ENCODE measurements around the gene MMP2.

GRCh38 chr16:55498101-55498500 lies 19.1 kb downstream of the MMP2 start:
- TF ChIP-seq, protein P1, sequence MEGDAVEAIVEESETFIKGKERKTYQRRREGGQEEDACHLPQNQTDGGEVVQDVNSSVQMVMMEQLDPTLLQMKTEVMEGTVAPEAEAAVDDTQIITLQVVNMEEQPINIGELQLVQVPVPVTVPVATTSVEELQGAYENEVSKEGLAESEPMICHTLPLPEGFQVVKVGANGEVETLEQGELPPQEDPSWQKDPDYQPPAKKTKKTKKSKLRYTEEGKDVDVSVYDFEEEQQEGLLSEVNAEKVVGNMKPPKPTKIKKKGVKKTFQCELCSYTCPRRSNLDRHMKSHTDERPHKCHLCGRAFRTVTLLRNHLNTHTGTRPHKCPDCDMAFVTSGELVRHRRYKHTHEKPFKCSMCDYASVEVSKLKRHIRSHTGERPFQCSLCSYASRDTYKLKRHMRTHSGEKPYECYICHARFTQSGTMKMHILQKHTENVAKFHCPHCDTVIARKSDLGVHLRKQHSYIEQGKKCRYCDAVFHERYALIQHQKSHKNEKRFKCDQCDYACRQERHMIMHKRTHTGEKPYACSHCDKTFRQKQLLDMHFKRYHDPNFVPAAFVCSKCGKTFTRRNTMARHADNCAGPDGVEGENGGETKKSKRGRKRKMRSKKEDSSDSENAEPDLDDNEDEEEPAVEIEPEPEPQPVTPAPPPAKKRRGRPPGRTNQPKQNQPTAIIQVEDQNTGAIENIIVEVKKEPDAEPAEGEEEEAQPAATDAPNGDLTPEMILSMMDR (IDR thresholded peaks at IDR 0.05): no peak
- TF ChIP-seq POLR2AphosphoS5 (IDR thresholded peaks at IDR 0.05): no peak
- no peak for TF ChIP-seq POLR2A (IDR thresholded peaks at IDR 0.05; ENCODE audit: low read depth)

All from esophagus muscularis mucosa (tissue), 3 donors.